Ishikawa (cell line): Measurements from ENCODE around the gene DACH1.

ENCODE experiments used
- CEBPB ChIP-seq: IDR thresholded peaks from 2 replicates; pipeline ENCODE4 v1.6.1; 2012
- MAX ChIP-seq: IDR thresholded peaks from 2 replicates; pipeline ENCODE4 v1.6.1; 2012
- REST ChIP-seq: IDR thresholded peaks from 2 replicates; pipeline ENCODE4 v1.6.1; 2012; ENCODE audit warnings: low read depth, mild to moderate bottlenecking
- TAF1 ChIP-seq: IDR thresholded peaks from 2 replicates; pipeline ENCODE4 v1.6.1; 2012; ENCODE audit warnings: low read depth, mild to moderate bottlenecking
- YY1 ChIP-seq: IDR thresholded peaks from 2 replicates; pipeline ENCODE4 v1.6.1; 2012; ENCODE audit warnings: low read depth

GRCh38 chr13:71515744-71516038 is 351.3 kb downstream of the DACH1 start:
- no peak for TF ChIP-seq TAF1
- no peak for TF ChIP-seq YY1
- TF ChIP-seq MAX: no peak
- TF ChIP-seq CEBPB: no peak
- no peak for TF ChIP-seq REST
